ENCODE results near the gene SH3RF2.

DNA sequence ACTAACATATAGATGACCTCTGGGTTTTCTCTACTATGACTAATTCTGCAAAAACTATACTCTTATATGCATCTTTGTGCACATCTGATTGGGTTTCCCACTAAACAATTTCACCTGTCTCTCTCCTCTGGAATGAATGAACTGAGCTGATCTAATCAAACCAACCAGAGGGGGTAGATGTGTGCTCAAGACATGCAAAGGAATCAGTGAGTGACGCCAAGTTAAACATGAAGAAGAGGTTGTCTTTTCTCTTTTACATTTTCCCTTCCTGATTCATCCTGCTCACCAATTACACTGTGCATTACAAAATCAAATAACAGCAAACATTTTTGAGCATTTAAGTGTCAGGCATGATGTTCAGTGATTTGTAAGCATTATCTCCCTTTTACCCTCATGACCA lies 34.0 kb upstream of the SH3RF2 start:
- TF ChIP-seq POLR2AphosphoS5 (IDR thresholded peaks at IDR 0.05; ENCODE audit: borderline replicate concordance, low read depth, low read length) = no peak
- no peak for TF ChIP-seq EZH2 (IDR thresholded peaks at IDR 0.05)
- TF ChIP-seq FOXP2 (optimal IDR thresholded peaks at IDR 0.05; ENCODE audit: control extremely low read depth, extremely low read length, insufficient read depth) = no peak
